GM18858 (cell line): ENCODE results near the gene CDH22.

Source experiments
- ATAC-seq: cut with Tn5 transposase; IDR thresholded peaks from one replicate; pipeline ENCODE4 v1.9.1; 2021; ENCODE audit not compliant: unreplicated experiment

CDH22 gene

DNA sequence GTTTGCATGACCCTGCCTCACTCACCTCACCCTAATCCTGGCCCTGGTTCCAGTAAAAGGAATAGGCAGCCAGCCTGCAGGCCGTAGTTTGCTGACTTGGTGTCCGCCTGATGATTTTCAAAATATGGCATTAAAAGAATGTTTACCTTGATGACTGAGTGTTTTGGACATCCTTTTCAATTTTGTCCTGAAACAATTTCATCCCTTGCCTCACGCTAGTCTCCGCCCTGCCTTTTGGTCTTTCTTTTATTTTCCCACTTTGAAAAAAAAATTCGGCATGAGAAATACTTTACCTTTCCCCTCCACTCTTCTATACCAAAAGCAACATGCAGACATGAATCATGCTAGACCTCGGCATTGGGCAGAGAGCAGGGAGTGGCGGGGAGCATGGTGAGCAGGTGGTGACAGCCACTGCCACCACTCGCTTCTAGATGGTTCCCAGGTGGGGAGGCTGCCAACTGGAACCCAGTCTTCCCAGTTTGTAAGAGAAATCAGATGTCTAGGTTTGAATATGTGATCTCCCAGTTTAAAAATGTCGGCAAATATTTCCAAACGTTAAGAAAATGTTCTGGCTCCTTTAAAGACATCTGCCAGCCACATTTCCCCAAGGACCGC lies 180.8 kb downstream of the CDH22 start:
- no peak for ATAC-seq

DNA sequence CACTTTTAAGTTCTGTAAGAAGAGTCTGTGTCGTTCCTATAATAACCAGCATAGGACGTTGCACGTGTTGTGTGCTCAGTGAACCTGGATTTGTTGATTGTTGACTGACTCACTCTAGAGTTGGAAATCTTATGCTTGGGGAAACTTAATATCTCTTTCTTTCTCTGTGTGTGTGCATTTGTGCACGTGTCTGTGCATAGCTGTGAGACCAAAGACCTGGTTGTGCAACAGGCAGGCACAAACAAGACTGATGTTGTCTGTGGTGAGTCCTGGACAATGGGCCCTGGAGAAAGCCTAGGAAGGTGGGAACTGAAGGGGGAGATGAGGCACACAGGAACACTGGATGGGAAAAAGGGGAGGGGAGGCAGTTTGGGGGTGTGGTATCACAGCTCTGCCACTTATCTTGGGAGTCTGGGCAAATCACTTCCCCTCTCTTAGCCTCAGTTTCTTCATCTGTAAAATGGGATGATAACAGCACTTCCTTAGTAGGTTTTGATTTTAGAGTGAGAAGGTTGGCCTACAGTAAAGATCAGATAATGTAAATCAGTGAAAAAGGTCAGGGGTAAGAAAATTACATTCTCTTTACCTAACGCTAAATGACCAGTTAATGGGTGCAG lies 181.8 kb downstream of the CDH22 start:
- no peak for ATAC-seq
